B cell (primary cell): ENCODE results near the gene BLTP2. TPM values are rescaled to one million over a fixed set of nuclear protein-coding genes. Genes with fewer than 3 reads are reported as not detected.

Experiments
- ATAC-seq: fragments of 200-7000 bp; cut with Tn5 transposase; one replicate; pipeline ENCODE4 v1.10.0; 2021; ENCODE audit warnings: low read depth, mild to moderate bottlenecking, moderate number of reproducible peaks, moderate library complexity
- CTCF ChIA-PET: fragments of 350-600 bp; sonication (Branson Sonifier 250); formaldehyde crosslinking; loops from one replicate; lab custom pipeline; 2021; ENCODE audit warnings: antibody characterized with exemption, inconsistent platforms; lab: Charles Lee
- POLR2A ChIA-PET: fragments of 350-600 bp; sonication (Branson Sonifier 250); formaldehyde crosslinking; loops from one replicate; lab custom pipeline; 2021; ENCODE audit warnings: antibody characterized with exemption; lab: Charles Lee
- DNase-seq: peaks from one replicate; pipeline ENCODE4 v3.0.0; 2013
- H2AFZ ChIP-seq: 2 replicates; pipeline ENCODE4 v1.6.1; 2012; ENCODE audit warnings: mild to moderate bottlenecking, low read depth, low read length; ENCODE audit not compliant: insufficient read depth, poor library complexity, severe bottlenecking
- H3K27ac ChIP-seq, 2 donors: 1 replicate in 1 of 2; 2 replicates in 1 of 2; pipeline ENCODE4 v1.5.1; 2012 to 2013; ENCODE audit warnings: low read length in 2 of 2, mild to moderate bottlenecking in 2 of 2, moderate library complexity in 1 of 2
- H3K27me3 ChIP-seq, 4 experiments: fragments of 200-600 bp in 1 of 4; sonication (generic) in 1 of 4; replicated peaks in 1 of 4; 1 replicate in 2 of 4; 2 replicates in 2 of 4; pipeline versions ENCODE4 v1.6.1 to v1.7.0; 2013 to 2016; ENCODE audit warnings: low read length in 3 of 4, mild to moderate bottlenecking in 2 of 4, mixed read lengths in 1 of 4, moderate library complexity in 1 of 4; ENCODE audit not compliant: insufficient read depth in 4 of 4, control insufficient read depth in 3 of 4; ENCODE audit errors: control extremely low read depth in 1 of 4
- H3K36me3 ChIP-seq, 2 experiments: replicated peaks in 1 of 2; 1 replicate in 1 of 2; 2 replicates in 1 of 2; pipeline versions ENCODE4 v1.6.1 to v1.7.1; 2013; ENCODE audit warnings: low read length in 1 of 2; ENCODE audit not compliant: insufficient read depth in 2 of 2, control insufficient read depth in 1 of 2; ENCODE audit errors: control extremely low read depth in 1 of 2, extremely low read depth in 1 of 2
- H3K4me1 ChIP-seq, 2 donors: fragments of 200-600 bp in 1 of 2; sonication (generic) in 1 of 2; 1 replicate in 1 of 2; 2 replicates in 1 of 2; pipeline versions ENCODE4 v1.5.1 to v1.6.1; 2013 to 2017; ENCODE audit warnings: low read length in 2 of 2; ENCODE audit not compliant: control insufficient read depth in 2 of 2, insufficient read depth in 2 of 2
- H3K4me2 ChIP-seq: replicated peaks from 2 replicates; pipeline ENCODE3; 2012; ENCODE audit warnings: mild to moderate bottlenecking, low read depth, low read length; ENCODE audit not compliant: poor library complexity, severe bottlenecking
- H3K4me3 ChIP-seq, 5 experiments: fragments of 200-600 bp in 1 of 5; sonication (generic) in 1 of 5; 1 replicate in 3 of 5; 2 replicates in 2 of 5; pipeline versions ENCODE4 v1.5.1 to v1.7.0; 2011 to 2016; ENCODE audit warnings: low read length in 4 of 5, mild to moderate bottlenecking in 4 of 5, low read depth in 2 of 5, control low read depth in 1 of 5, moderate library complexity in 1 of 5; ENCODE audit not compliant: insufficient read depth in 1 of 5; ENCODE audit errors: control extremely low read depth in 1 of 5, extremely low read depth in 1 of 5
- H3K79me2 ChIP-seq: fragments of 200-600 bp; sonication (generic); one replicate; pipeline ENCODE4 v1.6.0; 2016; ENCODE audit warnings: low read length; ENCODE audit not compliant: control insufficient read depth, insufficient read depth
- H3K9ac ChIP-seq: fragments of 200-600 bp; sonication (generic); 2 replicates; pipeline ENCODE4 v1.6.1; 2017; ENCODE audit warnings: mild to moderate bottlenecking, low read length, moderate library complexity
- H3K9me3 ChIP-seq, 3 donors: one replicate each; pipeline versions ENCODE4 v1.6.1 to v1.7.1; 2013; ENCODE audit warnings: low read length in 2 of 3; ENCODE audit not compliant: control insufficient read depth in 2 of 3, insufficient read depth in 1 of 3; ENCODE audit errors: control extremely low read depth in 1 of 3
- H4K20me1 ChIP-seq: 2 replicates; pipeline ENCODE4 v1.6.0; 2012; ENCODE audit warnings: mild to moderate bottlenecking, low read length; ENCODE audit not compliant: insufficient read depth, control insufficient read depth, poor library complexity, severe bottlenecking
- H3K27ac Mint-ChIP-seq: one replicate; pipeline ENCODE4 v1.8.0; 2021; ENCODE audit warnings: mixed read lengths
- H3K27me3 Mint-ChIP-seq: one replicate; pipeline ENCODE4 v1.8.0; 2021; ENCODE audit warnings: mixed read lengths
- H3K4me1 Mint-ChIP-seq: one replicate; pipeline ENCODE4 v1.8.0; 2021; ENCODE audit warnings: mixed read lengths
- H3K4me3 Mint-ChIP-seq: one replicate; pipeline ENCODE4 v1.8.0; 2021; ENCODE audit warnings: mixed read lengths
- H3K9me3 Mint-ChIP-seq: one replicate; pipeline ENCODE4 v1.8.0; 2022; ENCODE audit warnings: mixed read lengths; ENCODE audit not compliant: insufficient read depth
- EZH2 ChIP-seq: IDR thresholded peaks from 2 replicates; pipeline ENCODE4 v1.6.1; 2012; ENCODE audit warnings: borderline replicate concordance, low read depth, mild to moderate bottlenecking, moderate library complexity, low read length; ENCODE audit not compliant: insufficient read depth, poor library complexity, severe bottlenecking
- WGBS: methylation state at CpG from one replicate; pipeline ENCODE4 v1.1.5; 2013; ENCODE audit warnings: missing lambda C conversion rate; ENCODE audit not compliant: insufficient coverage; 5-methylcytosine and 5-hydroxymethylcytosine counted together
- intact Hi-C: fragments of 100-400 bp; cut with micrococcal nuclease; formaldehyde crosslinking; loops from one replicate; pipeline ENCODE4 v1.10.0; 2022
- polyA plus RNA-seq: library from polyadenylated mRNA; depleted of rRNA; stranded (reverse); fragments of >200 nt; gene quantifications from 2 replicates; pipeline ENCODE4 v1.2.3, GENCODE V29; 2012
- total RNA-seq, 2 donors: library from RNA; stranded (reverse); fragments of 120-200 nt in 1 of 2; gene quantifications; 1 replicate in 1 of 2; 2 replicates in 1 of 2; pipeline versions ENCODE4 v1.2.3 to v1.2.4, GENCODE V29; 2013 to 2022
- TF ChIP-seq, protein P1 (sequence below): fragments of 200-600 bp; IDR thresholded peaks from one replicate; pipeline ENCODE4 v1.8.0; 2022; ENCODE audit warnings: antibody characterized with exemption, mild to moderate bottlenecking

Gene BLTP2
- total and polyA plus RNA-seq, 2 donors (not counting 1 experiment from before 2014, with no cell fraction given) = 45.9 to 156 TPM

DNA sequence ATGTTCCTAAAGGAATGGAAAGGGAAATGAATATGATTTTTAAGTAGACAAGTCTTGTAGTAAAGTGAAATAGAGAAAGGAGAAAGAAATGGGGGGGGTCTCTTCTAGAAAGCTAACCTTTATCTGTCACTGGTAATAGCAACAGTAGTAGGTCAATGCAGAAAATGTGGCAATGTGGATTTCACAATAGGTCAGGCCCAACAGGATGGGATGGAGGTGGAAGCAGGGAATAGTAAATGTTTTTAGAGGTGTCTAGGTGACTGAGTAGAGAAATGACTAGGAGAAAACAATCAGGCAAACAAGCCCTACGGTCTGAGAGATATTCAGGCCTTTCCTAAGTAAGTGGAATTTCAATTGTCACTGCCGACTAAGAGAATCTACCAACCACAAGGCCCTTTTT lies 24.9 kb downstream of the BLTP2 start:
- Histone ChIP-seq H4K20me1 (no peaks in the 10 kb centered on the region), H2AFZ (no peak overlapping the region), H3K4me3 (no peak overlapping the region), H3K36me3 (peaks cover 22 to 96% of the 10 kb centered on the region in 2 experiments), H3K4me2 (no peak overlapping the region), H3K9ac (no peak overlapping the region), H3K4me1 (peaks cover 7 to 10% of the 10 kb centered on the region in 2 donors), H3K27ac (no peak overlapping the region), H3K9me3 (no peaks in the 10 kb centered on the region), H3K27me3 (no peaks in the 10 kb centered on the region), H3K79me2 (no peaks in the 10 kb centered on the region)
- ChIA-PET POLR2A (no interaction called here), CTCF (interaction anchor here (15.2 kb wide), 1 partner anchor 123 kb away, joined by 220 read pairs; no protein-coding TSS in a partner anchor)
- intact Hi-C loops = no loop called here
- DNase-seq (no peak), ATAC-seq (no peak)
- no peak overlapping the region for H3K4me3 Mint-ChIP-seq
- no peak overlapping the region for H3K27ac Mint-ChIP-seq
- H3K27me3 Mint-ChIP-seq = no peaks in the 10 kb centered on the region
- peaks cover 12% of the 10 kb centered on the region for H3K4me1 Mint-ChIP-seq
- no peaks in the 10 kb centered on the region for H3K9me3 Mint-ChIP-seq
- no peak for TF ChIP-seq EZH2
- TF ChIP-seq, protein P1, sequence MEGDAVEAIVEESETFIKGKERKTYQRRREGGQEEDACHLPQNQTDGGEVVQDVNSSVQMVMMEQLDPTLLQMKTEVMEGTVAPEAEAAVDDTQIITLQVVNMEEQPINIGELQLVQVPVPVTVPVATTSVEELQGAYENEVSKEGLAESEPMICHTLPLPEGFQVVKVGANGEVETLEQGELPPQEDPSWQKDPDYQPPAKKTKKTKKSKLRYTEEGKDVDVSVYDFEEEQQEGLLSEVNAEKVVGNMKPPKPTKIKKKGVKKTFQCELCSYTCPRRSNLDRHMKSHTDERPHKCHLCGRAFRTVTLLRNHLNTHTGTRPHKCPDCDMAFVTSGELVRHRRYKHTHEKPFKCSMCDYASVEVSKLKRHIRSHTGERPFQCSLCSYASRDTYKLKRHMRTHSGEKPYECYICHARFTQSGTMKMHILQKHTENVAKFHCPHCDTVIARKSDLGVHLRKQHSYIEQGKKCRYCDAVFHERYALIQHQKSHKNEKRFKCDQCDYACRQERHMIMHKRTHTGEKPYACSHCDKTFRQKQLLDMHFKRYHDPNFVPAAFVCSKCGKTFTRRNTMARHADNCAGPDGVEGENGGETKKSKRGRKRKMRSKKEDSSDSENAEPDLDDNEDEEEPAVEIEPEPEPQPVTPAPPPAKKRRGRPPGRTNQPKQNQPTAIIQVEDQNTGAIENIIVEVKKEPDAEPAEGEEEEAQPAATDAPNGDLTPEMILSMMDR = no peak
- WGBS = 100% methylated on average over 1 of the region's 2 CpGs

DNA sequence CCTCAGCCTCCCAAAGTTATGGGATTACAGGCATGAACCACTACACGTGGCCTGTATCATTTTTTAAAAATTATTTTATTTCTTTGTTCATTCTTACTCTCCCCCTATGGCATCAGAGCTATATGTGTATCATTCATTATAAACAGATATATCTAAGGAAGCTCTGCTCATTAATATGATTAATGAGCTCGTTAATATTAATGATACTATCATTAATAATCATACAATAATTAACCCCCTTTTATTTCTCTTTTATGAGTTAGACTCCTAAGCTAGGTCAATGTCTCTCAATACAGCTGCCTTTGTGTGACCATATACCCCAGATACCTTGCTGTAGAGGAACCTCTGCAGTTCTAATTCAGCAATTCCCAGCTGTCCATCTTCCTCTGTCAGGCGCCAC lies 26.5 kb downstream of the BLTP2 start:
- Mint-ChIP-seq H3K27ac (no peak overlapping the region), H3K9me3 (no peaks in the 10 kb centered on the region), H3K4me1 (peaks cover 24% of the 10 kb centered on the region), H3K4me3 (no peak overlapping the region), H3K27me3 (no peaks in the 10 kb centered on the region)
- Histone ChIP-seq H4K20me1 (no peaks in the 10 kb centered on the region), H3K4me1 (peaks cover 11 to 21% of the 10 kb centered on the region in 2 donors), H2AFZ (no peak overlapping the region), H3K27me3 (no peaks in the 10 kb centered on the region), H3K9ac (no peak overlapping the region), H3K4me2 (no peak overlapping the region), H3K27ac (no peak overlapping the region), H3K4me3 (no peak overlapping the region), H3K9me3 (no peaks in the 10 kb centered on the region), H3K79me2 (no peaks in the 10 kb centered on the region), H3K36me3 (peaks cover 20 to 94% of the 10 kb centered on the region in 2 experiments)
- ChIA-PET CTCF (interaction anchor here (1.0 to 15.2 kb wide), 3 partner anchors 48 to 132 kb away, joined by 3 to 220 read pairs (median 4); no protein-coding TSS in a partner anchor), POLR2A (no interaction called here)
- WGBS = 80% methylated on average over 1 of the region's 3 CpGs
- DNase-seq (no peak), ATAC-seq (no peak)
- no peak for TF ChIP-seq EZH2
- TF ChIP-seq, protein P1 = no peak
- intact Hi-C loops = no loop called here
